OCI-LY1 (cell line): ENCODE data around the gene CRTAC1.

Experiments used
- H2AFZ ChIP-seq: fragments of 200-600 bp; sonication (generic), shearing (Covaris generic); 2 replicates; pipeline ENCODE4 v1.6.0; 2014; ENCODE audit warnings: antibody characterized with exemption, mild to moderate bottlenecking, low read length
- H3F3A ChIP-seq: fragments of 200-600 bp; sonication (generic), shearing (Covaris generic); 2 replicates; pipeline ENCODE4 v1.6.0; 2014; ENCODE audit warnings: mild to moderate bottlenecking, antibody characterized with exemption, low read length, moderate library complexity; ENCODE audit not compliant: insufficient read depth
- H3K27ac ChIP-seq: fragments of 200-600 bp; sonication (generic); 2 replicates; pipeline ENCODE4 v1.5.1; 2014; ENCODE audit warnings: low read length, mixed run types, mild to moderate bottlenecking, low read depth; ENCODE audit not compliant: poor library complexity, severe bottlenecking
- H3K27me3 ChIP-seq: fragments of 200-600 bp; sonication (generic); 2 replicates; pipeline ENCODE4 v1.6.0; 2014; ENCODE audit warnings: antibody characterized with exemption, mild to moderate bottlenecking, low read length, moderate library complexity; ENCODE audit not compliant: insufficient read depth
- H3K36me3 ChIP-seq: fragments of 200-600 bp; sonication (generic); 2 replicates; pipeline ENCODE4 v1.6.1; 2014; ENCODE audit warnings: mild to moderate bottlenecking, antibody characterized with exemption, low read length, moderate library complexity, mixed read lengths; ENCODE audit not compliant: insufficient read depth
- H3K4me1 ChIP-seq: fragments of 200-600 bp; sonication (generic); 2 replicates; pipeline ENCODE4 v1.5.1; 2014; ENCODE audit warnings: mild to moderate bottlenecking, low read length, moderate library complexity; ENCODE audit not compliant: insufficient read depth, severe bottlenecking
- H3K4me2 ChIP-seq: fragments of 200-600 bp; sonication (generic), shearing (Covaris generic); 2 replicates; pipeline ENCODE4 v1.6.1; 2014; ENCODE audit warnings: low read length
- H3K4me3 ChIP-seq: fragments of 200-600 bp; sonication (generic); 2 replicates; pipeline ENCODE4 v1.5.1; 2014; ENCODE audit warnings: low read length, low read depth, mild to moderate bottlenecking, mixed read lengths; ENCODE audit not compliant: poor library complexity, severe bottlenecking
- H3K79me2 ChIP-seq: fragments of 200-600 bp; shearing (Covaris generic); 2 replicates; pipeline ENCODE4 v1.6.1; 2016; ENCODE audit warnings: mixed run types, low read length, mixed read lengths; ENCODE audit not compliant: insufficient read depth
- H3K9ac ChIP-seq: fragments of 200-600 bp; sonication (generic), shearing (Covaris generic); 2 replicates; pipeline ENCODE4 v1.6.1; 2014; ENCODE audit warnings: mild to moderate bottlenecking, low read length, mixed read lengths
- H3K9me2 ChIP-seq: fragments of 200-600 bp; sonication (generic), shearing (Covaris generic); 2 replicates; pipeline ENCODE4 v1.6.1; 2014; ENCODE audit warnings: low read depth, mild to moderate bottlenecking, low read length, mixed read lengths
- H3K9me3 ChIP-seq: fragments of 200-600 bp; shearing (Covaris generic); 2 replicates; pipeline ENCODE4 v1.6.1; 2014; ENCODE audit warnings: low read length, mixed read lengths
- H4K20me1 ChIP-seq: fragments of 200-600 bp; sonication (generic), shearing (Covaris generic); 2 replicates; pipeline ENCODE4 v1.6.0; 2016; ENCODE audit warnings: mild to moderate bottlenecking, low read length; ENCODE audit not compliant: insufficient read depth
- CTCF ChIP-seq: fragments of 200-600 bp; sonication (generic), shearing (Covaris generic); IDR thresholded peaks from 2 replicates; pipeline ENCODE4 v1.5.1; 2017; ENCODE audit warnings: mild to moderate bottlenecking, antibody characterized with exemption, low read length, moderate library complexity, mixed read lengths
- EZH2 ChIP-seq: fragments of 200-600 bp; sonication (generic), shearing (Covaris generic); IDR thresholded peaks from 2 replicates; pipeline ENCODE4 v1.8.0; 2017; ENCODE audit warnings: borderline replicate concordance, mixed run types, mild to moderate bottlenecking, antibody characterized with exemption, low read length, moderate library complexity, mixed read lengths

CRTAC1 gene

GRCh38 chr10:97866524-97867219 is 163.7 kb downstream of the CRTAC1 start:
- H3K36me3 ChIP-seq, result no peaks in the 10 kb centered on the region
- no peaks in the 10 kb centered on the region for H3K9me3 ChIP-seq
- no peak overlapping the region for H3K4me3 ChIP-seq
- TF ChIP-seq CTCF, result no peak
- no peak for TF ChIP-seq EZH2
- H3K27me3 ChIP-seq, result no peaks in the 10 kb centered on the region
- H3K27ac ChIP-seq, result no peak overlapping the region
- H3K9me2 ChIP-seq, result no peaks in the 10 kb centered on the region
- no peak overlapping the region for H3K4me2 ChIP-seq
- H2AFZ ChIP-seq, result no peak overlapping the region
- no peak overlapping the region for H3K9ac ChIP-seq
- H4K20me1 ChIP-seq, result no peaks in the 10 kb centered on the region
- no peaks in the 10 kb centered on the region for H3K79me2 ChIP-seq
- H3K4me1 ChIP-seq, result no peaks in the 10 kb centered on the region
- no peaks in the 10 kb centered on the region for H3F3A ChIP-seq

GRCh38 chr10:97865488-97865887 is 164.9 kb downstream of the CRTAC1 start:
- H3K4me1 ChIP-seq, result no peaks in the 10 kb centered on the region
- no peaks in the 10 kb centered on the region for H3K79me2 ChIP-seq
- H3K27ac ChIP-seq, result no peak overlapping the region
- no peaks in the 10 kb centered on the region for H3F3A ChIP-seq
- no peak overlapping the region for H2AFZ ChIP-seq
- H3K4me3 ChIP-seq, result no peak overlapping the region
- H3K9ac ChIP-seq, result no peak overlapping the region
- H3K36me3 ChIP-seq, result no peaks in the 10 kb centered on the region
- H3K9me3 ChIP-seq, result no peaks in the 10 kb centered on the region
- no peaks in the 10 kb centered on the region for H3K9me2 ChIP-seq
- no peaks in the 10 kb centered on the region for H3K27me3 ChIP-seq
- no peaks in the 10 kb centered on the region for H4K20me1 ChIP-seq
- TF ChIP-seq EZH2 (no peak), CTCF (no peak)
- H3K4me2 ChIP-seq, result no peak overlapping the region

GRCh38 chr10:97863808-97864207 is 166.6 kb downstream of the CRTAC1 start:
- H2AFZ ChIP-seq, result no peak overlapping the region
- no peaks in the 10 kb centered on the region for H3K4me1 ChIP-seq
- no peaks in the 10 kb centered on the region for H3K27me3 ChIP-seq

More at GRCh38 chr10:97863808-97864207, 166.6 kb downstream of the CRTAC1 start:
- no peaks in the 10 kb centered on the region for H3K79me2 ChIP-seq
- no peaks in the 10 kb centered on the region for H4K20me1 ChIP-seq
- no peak overlapping the region for H3K4me2 ChIP-seq
- H3K9me2 ChIP-seq, result no peaks in the 10 kb centered on the region
- H3K4me3 ChIP-seq, result no peak overlapping the region
- no peak overlapping the region for H3K9ac ChIP-seq
- H3F3A ChIP-seq, result no peaks in the 10 kb centered on the region
- no peaks in the 10 kb centered on the region for H3K36me3 ChIP-seq
- H3K27ac ChIP-seq, result no peak overlapping the region
- H3K9me3 ChIP-seq, result no peaks in the 10 kb centered on the region
- no peak for TF ChIP-seq CTCF
- no peak for TF ChIP-seq EZH2
